Measurements from ENCODE around the gene ATP8B4.

GRCh38 chr15:50124631-50125030 is 5.6 kb upstream of the ATP8B4 start:
- TF ChIP-seq, protein P1, sequence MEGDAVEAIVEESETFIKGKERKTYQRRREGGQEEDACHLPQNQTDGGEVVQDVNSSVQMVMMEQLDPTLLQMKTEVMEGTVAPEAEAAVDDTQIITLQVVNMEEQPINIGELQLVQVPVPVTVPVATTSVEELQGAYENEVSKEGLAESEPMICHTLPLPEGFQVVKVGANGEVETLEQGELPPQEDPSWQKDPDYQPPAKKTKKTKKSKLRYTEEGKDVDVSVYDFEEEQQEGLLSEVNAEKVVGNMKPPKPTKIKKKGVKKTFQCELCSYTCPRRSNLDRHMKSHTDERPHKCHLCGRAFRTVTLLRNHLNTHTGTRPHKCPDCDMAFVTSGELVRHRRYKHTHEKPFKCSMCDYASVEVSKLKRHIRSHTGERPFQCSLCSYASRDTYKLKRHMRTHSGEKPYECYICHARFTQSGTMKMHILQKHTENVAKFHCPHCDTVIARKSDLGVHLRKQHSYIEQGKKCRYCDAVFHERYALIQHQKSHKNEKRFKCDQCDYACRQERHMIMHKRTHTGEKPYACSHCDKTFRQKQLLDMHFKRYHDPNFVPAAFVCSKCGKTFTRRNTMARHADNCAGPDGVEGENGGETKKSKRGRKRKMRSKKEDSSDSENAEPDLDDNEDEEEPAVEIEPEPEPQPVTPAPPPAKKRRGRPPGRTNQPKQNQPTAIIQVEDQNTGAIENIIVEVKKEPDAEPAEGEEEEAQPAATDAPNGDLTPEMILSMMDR (optimal IDR thresholded peaks at IDR 0.05 in 1 of 3, IDR thresholded peaks at IDR 0.05 in 1 of 3, conservative IDR thresholded peaks at IDR 0.05 in 1 of 3; ENCODE audit: extremely low read depth in 1 of 3, insufficient read depth in 2 of 3, low read length in 3 of 3) = no peak
- TF ChIP-seq EZH2 (IDR thresholded peaks at IDR 0.05; ENCODE audit: low read length) = no peak
